Measurements from ENCODE around the gene TMEM82. TPM values are rescaled to one million over a fixed set of nuclear protein-coding genes. Genes with fewer than 3 reads are reported as not detected.

TMEM82 gene
- total RNA-seq, 1 donor from 2014 or later, result not detected

GRCh38 chr1:15758953-15759661, 16.8 kb downstream of the TMEM82 start:
- Histone ChIP-seq H3K4me3 (peak overlapping the region; percentile 87), H3K27ac (replicated peaks) (peak overlapping the region; percentile 86), H3K4me1 (peaks cover 75% of the 10 kb centered on the region), H3K9me3 (replicated peaks) (no peaks in the 10 kb centered on the region), H3K27me3 (ENCODE audit: low read depth) (peaks cover 47% of the 10 kb centered on the region), H3K36me3 (no peaks in the 10 kb centered on the region)
- TF ChIP-seq CTCF (IDR thresholded peaks at IDR 0.05; ENCODE audit: borderline replicate concordance), result no peak
- no peak for DNase-seq
- intact Hi-C loops (cut with micrococcal nuclease), result no loop called here

- Histone ChIP-seq H3K27me3 (ENCODE audit: low read depth) (peaks cover 47% of the 10 kb centered on the region), H3K27ac (replicated peaks) (peak overlapping the region; percentile 86), H3K4me3 (peak overlapping the region; percentile 87), H3K4me1 (peaks cover 90% of the 10 kb centered on the region), H3K9me3 (replicated peaks) (no peaks in the 10 kb centered on the region), H3K36me3 (peaks cover 10% of the 10 kb centered on the region)
- no peak for TF ChIP-seq CTCF (IDR thresholded peaks at IDR 0.05; ENCODE audit: borderline replicate concordance)
- DNase-seq, result peak; percentile 66
- intact Hi-C loops (cut with micrococcal nuclease), result no loop called here
These were observed 18.4 kb downstream of the TMEM82 start for GRCh38 chr1:15760520-15761211.

GRCh38 chr1:15761366-15762128, 19.2 kb downstream of the TMEM82 start:
- DNase-seq, result no peak
- Histone ChIP-seq H3K36me3 (peaks cover 16% of the 10 kb centered on the region), H3K27me3 (ENCODE audit: low read depth) (peaks cover 47% of the 10 kb centered on the region), H3K4me1 (peaks cover 91% of the 10 kb centered on the region), H3K27ac (replicated peaks) (peak overlapping the region; percentile 86), H3K9me3 (replicated peaks) (no peaks in the 10 kb centered on the region), H3K4me3 (peak overlapping the region; percentile 87)
- no peak for TF ChIP-seq CTCF (IDR thresholded peaks at IDR 0.05; ENCODE audit: borderline replicate concordance)
- intact Hi-C loops (cut with micrococcal nuclease), result no loop called here

- peak overlapping the region; percentile 87 for H3K4me3 ChIP-seq
- TF ChIP-seq CTCF (IDR thresholded peaks at IDR 0.05; ENCODE audit: borderline replicate concordance), result no peak
- H3K27ac ChIP-seq (replicated peaks), result peak overlapping the region; percentile 86
- intact Hi-C loops (cut with micrococcal nuclease), result no loop called here
- H3K4me1 ChIP-seq, result peaks cover 83% of the 10 kb centered on the region
- no peak for DNase-seq
- peaks cover 16% of the 10 kb centered on the region for H3K36me3 ChIP-seq
- no peaks in the 10 kb centered on the region for H3K9me3 ChIP-seq (replicated peaks)
- H3K27me3 ChIP-seq (ENCODE audit: low read depth), result peaks cover 42% of the 10 kb centered on the region
These were observed 20.2 kb downstream of the TMEM82 start for GRCh38 chr1:15762546-15762945.

GRCh38 chr1:15764269-15764764, 22.0 kb downstream of the TMEM82 start:
- no peak for DNase-seq
- H3K9me3 ChIP-seq (replicated peaks), result no peaks in the 10 kb centered on the region
- intact Hi-C loops (cut with micrococcal nuclease), result no loop called here
- peaks cover 25% of the 10 kb centered on the region for H3K27me3 ChIP-seq (ENCODE audit: low read depth)
- H3K4me3 ChIP-seq, result no peak overlapping the region
- peak overlapping the region; percentile 56 for H3K27ac ChIP-seq (replicated peaks)
- H3K4me1 ChIP-seq, result peaks cover 66% of the 10 kb centered on the region
- no peak for TF ChIP-seq CTCF (IDR thresholded peaks at IDR 0.05; ENCODE audit: borderline replicate concordance)
- H3K36me3 ChIP-seq, result peaks cover 27% of the 10 kb centered on the region
